Muscle of arm (tissue), 12 donors: ENCODE results near the gene PGK2. TPM values are rescaled to one million over a fixed set of nuclear protein-coding genes. Genes with fewer than 3 reads are reported as not detected.

ENCODE experiments used
- DNase-seq: peaks from one replicate; pipeline ENCODE4 v3.0.0-alpha.2; 2013
- polyA plus RNA-seq, 12 donors: library from polyadenylated mRNA; unstranded; fragments of 120-200 nt; gene quantifications; one replicate each; pipeline ENCODE4 v1.2.1, GENCODE V29; 2013; ENCODE audit not compliant: insufficient read length in 12 of 12

Gene PGK2
- polyA plus RNA-seq, 12 donors, result not detected

GRCh38 chr6:49739423-49739822, 47.7 kb downstream of the PGK2 start:
- DNase-seq, result no peak

GRCh38 chr6:49736017-49736508, 51.0 kb downstream of the PGK2 start:
- DNase-seq, result no peak

Other genes starting within 250 kb of the PGK2 start
- gene C6orf141, start 236.6 kb downstream of the PGK2 start, polyA plus RNA-seq, result 1 to 10 TPM in 10 of 12 donors, not detected in 2; 1.4 to 5.7 (median 2.5) TPM
- gene RHAG, start 150.4 kb downstream of the PGK2 start, polyA plus RNA-seq, result 1 to 10 TPM in 4 of 12 donors, under 1 TPM in 6, not detected in 2; 0.38 to 3.4 (median 0.84) TPM
- gene CRISP2, start 73.7 kb downstream of the PGK2 start, polyA plus RNA-seq, result under 1 TPM in 1 of 12 donors, not detected in 11; 0.12 TPM
- gene CRISP3, start 42.9 kb downstream of the PGK2 start, polyA plus RNA-seq, result 1 to 10 TPM in 1 of 12 donors, under 1 TPM in 7, not detected in 4; 0.08 to 1.1 (median 0.22) TPM
- gene CRISP1, start 79.2 kb upstream of the PGK2 start, polyA plus RNA-seq, result not detected
- gene DEFB114, start 176.9 kb upstream of the PGK2 start, polyA plus RNA-seq, result not detected
- gene DEFB113, start 182.3 kb upstream of the PGK2 start, polyA plus RNA-seq, result not detected
- not detected for gene DEFB110, start 234.7 kb upstream of the PGK2 start, polyA plus RNA-seq